ENCODE measurements around the gene ADGRV1.

ADGRV1 gene

GRCh38 chr5:90569084-90569483 is 10.5 kb downstream of the ADGRV1 start:
- no peak for TF ChIP-seq TAF1 (IDR thresholded peaks at IDR 0.05; ENCODE audit: borderline replicate concordance, insufficient read depth, low read length)

- TF ChIP-seq REST (IDR thresholded peaks at IDR 0.05; ENCODE audit: insufficient read depth in 1 of 2, low read depth in 2 of 2, low read length in 2 of 2) (no peak), TAF1 (IDR thresholded peaks at IDR 0.05; ENCODE audit: borderline replicate concordance, insufficient read depth, low read length) (no peak), SIN3A (IDR thresholded peaks at IDR 0.05; ENCODE audit: borderline replicate concordance, insufficient read depth, low read length) (no peak), FOXP2 (optimal IDR thresholded peaks at IDR 0.05; ENCODE audit: borderline replicate concordance, extremely low read depth, extremely low read length, insufficient read depth) (no peak), POLR2AphosphoS5 (IDR thresholded peaks at IDR 0.05; ENCODE audit: low read depth, low read length) (no peak)
Observed at GRCh38 chr5:90570034-90570433, 11.4 kb downstream of the ADGRV1 start.

GRCh38 chr5:90571147-90571773 is 12.7 kb downstream of the ADGRV1 start:
- TF ChIP-seq TAF1 (IDR thresholded peaks at IDR 0.05; ENCODE audit: borderline replicate concordance, insufficient read depth, low read length) (no peak), FOXP2 (optimal IDR thresholded peaks at IDR 0.05; ENCODE audit: borderline replicate concordance, extremely low read depth, extremely low read length, insufficient read depth) (no peak), POLR2AphosphoS5 (IDR thresholded peaks at IDR 0.05; ENCODE audit: low read depth, low read length) (no peak), REST (IDR thresholded peaks at IDR 0.05; ENCODE audit: insufficient read depth in 1 of 2, low read depth in 2 of 2, low read length in 2 of 2) (no peak), SIN3A (IDR thresholded peaks at IDR 0.05; ENCODE audit: borderline replicate concordance, insufficient read depth, low read length) (no peak)

- no peak for TF ChIP-seq SIN3A (IDR thresholded peaks at IDR 0.05; ENCODE audit: borderline replicate concordance, insufficient read depth, low read length)
- no peak for TF ChIP-seq POLR2AphosphoS5 (IDR thresholded peaks at IDR 0.05; ENCODE audit: low read depth, low read length)
- no peak for TF ChIP-seq TAF1 (IDR thresholded peaks at IDR 0.05; ENCODE audit: borderline replicate concordance, insufficient read depth, low read length)
- no peak for TF ChIP-seq REST (IDR thresholded peaks at IDR 0.05; ENCODE audit: insufficient read depth in 1 of 2, low read depth in 2 of 2, low read length in 2 of 2)
- no peak for TF ChIP-seq FOXP2 (optimal IDR thresholded peaks at IDR 0.05; ENCODE audit: borderline replicate concordance, extremely low read depth, extremely low read length, insufficient read depth)
Observed at GRCh38 chr5:90575712-90576111, 17.1 kb downstream of the ADGRV1 start.

GRCh38 chr5:90581956-90582355 is 23.4 kb downstream of the ADGRV1 start:
- TF ChIP-seq TAF1 (IDR thresholded peaks at IDR 0.05; ENCODE audit: borderline replicate concordance, insufficient read depth, low read length), result no peak
- TF ChIP-seq POLR2AphosphoS5 (IDR thresholded peaks at IDR 0.05; ENCODE audit: low read depth, low read length), result no peak
- TF ChIP-seq SIN3A (IDR thresholded peaks at IDR 0.05; ENCODE audit: borderline replicate concordance, insufficient read depth, low read length), result no peak
- TF ChIP-seq REST (IDR thresholded peaks at IDR 0.05; ENCODE audit: insufficient read depth in 1 of 2, low read depth in 2 of 2, low read length in 2 of 2), result no peak

All from PFSK-1 (cell line).